MM.1S (cell line): ENCODE data around the gene RPS6KA2.
"Not testable (repeated sequence)": the region's sequence is repeated elsewhere in the genome, so short reads cannot be mapped to it uniquely, and the experiment has no call there.

Experiments used
- DNase-seq: peaks from one replicate; pipeline ENCODE4 v3.0.0-alpha.2; 2015
- H2AFZ ChIP-seq: fragments of 300-600 bp; sonication (generic); 2 replicates; pipeline ENCODE4 v1.6.0; 2016; ENCODE audit warnings: antibody characterized with exemption, low read length
- H3F3A ChIP-seq: fragments of 300-600 bp; sonication (generic); 2 replicates; pipeline ENCODE4 v1.6.1; 2016; ENCODE audit warnings: mild to moderate bottlenecking, antibody characterized with exemption, low read length, moderate library complexity, mixed read lengths; ENCODE audit not compliant: insufficient read depth
- H3K27ac ChIP-seq: fragments of 300-600 bp; sonication (generic); 2 replicates; pipeline ENCODE4 v1.5.1; 2016; ENCODE audit warnings: mild to moderate bottlenecking, low read length
- H3K27me3 ChIP-seq: fragments of 300-600 bp; sonication (generic); replicated peaks from 2 replicates; pipeline ENCODE4 v1.6.0; 2016; ENCODE audit warnings: low read length; ENCODE audit not compliant: insufficient read depth
- H3K36me3 ChIP-seq: fragments of 300-600 bp; sonication (generic); replicated peaks from 2 replicates; pipeline ENCODE4 v1.6.1; 2016; ENCODE audit warnings: mild to moderate bottlenecking, low read length, mixed read lengths; ENCODE audit not compliant: insufficient read depth
- H3K4me1 ChIP-seq: fragments of 300-600 bp; sonication (generic); 2 replicates; pipeline ENCODE4 v1.6.1; 2016; ENCODE audit warnings: low read length, mixed read lengths
- H3K4me2 ChIP-seq: fragments of 300-600 bp; sonication (generic); 2 replicates; pipeline ENCODE4 v1.6.0; 2016; ENCODE audit warnings: low read depth, low read length
- H3K4me3 ChIP-seq: fragments of 300-600 bp; sonication (generic); 2 replicates; pipeline ENCODE4 v1.5.1; 2016; ENCODE audit warnings: low read length, mixed read lengths
- H3K79me2 ChIP-seq: fragments of 300-600 bp; sonication (generic); 2 replicates; pipeline ENCODE4 v1.6.1; 2016; ENCODE audit warnings: mixed run types, low read length, mixed read lengths
- H3K9ac ChIP-seq: fragments of 300-600 bp; sonication (generic); 2 replicates; pipeline ENCODE4 v1.6.1; 2016; ENCODE audit warnings: low read length, mixed read lengths
- H3K9me2 ChIP-seq: fragments of 300-600 bp; sonication (generic); replicated peaks from 2 replicates; pipeline ENCODE4 v1.6.1; 2016; ENCODE audit warnings: mild to moderate bottlenecking, low read length, mixed read lengths; ENCODE audit not compliant: insufficient read depth
- H3K9me3 ChIP-seq: fragments of 300-600 bp; sonication (generic); replicated peaks from 2 replicates; pipeline ENCODE4 v1.6.1; 2016; ENCODE audit warnings: mild to moderate bottlenecking, low read length, mixed read lengths; ENCODE audit not compliant: insufficient read depth
- H4K20me1 ChIP-seq: fragments of 300-600 bp; sonication (generic); 2 replicates; pipeline ENCODE4 v1.6.1; 2016; ENCODE audit warnings: mild to moderate bottlenecking, low read length, moderate library complexity, mixed read lengths; ENCODE audit not compliant: insufficient read depth
- EZH2 ChIP-seq: fragments of 300-600 bp; sonication (generic); optimal IDR thresholded peaks from 2 replicates; pipeline ENCODE3; 2017; ENCODE audit warnings: low read depth, mild to moderate bottlenecking, antibody characterized with exemption, low read length, mixed read lengths
- EZH2phosphoT487 ChIP-seq: fragments of 300-600 bp; sonication (generic); IDR thresholded peaks from 2 replicates; pipeline ENCODE4 v1.6.1; 2018; ENCODE audit warnings: antibody characterized with exemption, low read length
- TF ChIP-seq, protein P1 (sequence below): fragments of 300-600 bp; sonication (generic); IDR thresholded peaks from 2 replicates; pipeline ENCODE4 v1.5.1; 2016; ENCODE audit warnings: antibody characterized with exemption, low read length, mixed read lengths

RPS6KA2 gene

DNA sequence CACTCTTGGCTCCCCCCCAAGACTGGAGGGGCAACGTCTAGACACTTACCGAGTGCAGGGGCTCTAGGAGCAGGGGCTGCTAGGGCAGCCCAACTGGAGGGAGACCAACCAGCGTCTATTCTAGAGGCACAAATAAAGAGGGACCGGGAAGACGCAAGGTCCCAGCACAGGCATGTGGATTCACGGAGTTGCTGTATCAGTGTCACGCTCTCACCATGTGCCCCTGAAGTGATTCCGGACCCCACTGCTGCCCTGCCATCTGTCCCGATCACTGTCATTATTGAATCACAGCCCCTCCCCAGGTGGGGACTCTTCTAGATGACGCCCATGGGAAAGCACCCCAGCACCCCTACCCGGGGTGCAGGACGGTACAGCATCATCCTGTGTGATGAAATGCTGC lies 94.7 kb downstream of the RPS6KA2 start:
- Histone ChIP-seq H3F3A (no peaks in the 10 kb centered on the region), H3K9ac (no peak overlapping the region), H3K9me2 (no peaks in the 10 kb centered on the region), H2AFZ (no peak overlapping the region), H3K4me3 (no peak overlapping the region), H3K79me2 (no peaks in the 10 kb centered on the region), H3K27ac (no peak overlapping the region), H3K4me2 (no peak overlapping the region), H3K4me1 (no peaks in the 10 kb centered on the region), H3K36me3 (no peaks in the 10 kb centered on the region), H3K27me3 (no peaks in the 10 kb centered on the region), H3K9me3 (no peaks in the 10 kb centered on the region), H4K20me1 (no peaks in the 10 kb centered on the region)
- TF ChIP-seq, protein P1, sequence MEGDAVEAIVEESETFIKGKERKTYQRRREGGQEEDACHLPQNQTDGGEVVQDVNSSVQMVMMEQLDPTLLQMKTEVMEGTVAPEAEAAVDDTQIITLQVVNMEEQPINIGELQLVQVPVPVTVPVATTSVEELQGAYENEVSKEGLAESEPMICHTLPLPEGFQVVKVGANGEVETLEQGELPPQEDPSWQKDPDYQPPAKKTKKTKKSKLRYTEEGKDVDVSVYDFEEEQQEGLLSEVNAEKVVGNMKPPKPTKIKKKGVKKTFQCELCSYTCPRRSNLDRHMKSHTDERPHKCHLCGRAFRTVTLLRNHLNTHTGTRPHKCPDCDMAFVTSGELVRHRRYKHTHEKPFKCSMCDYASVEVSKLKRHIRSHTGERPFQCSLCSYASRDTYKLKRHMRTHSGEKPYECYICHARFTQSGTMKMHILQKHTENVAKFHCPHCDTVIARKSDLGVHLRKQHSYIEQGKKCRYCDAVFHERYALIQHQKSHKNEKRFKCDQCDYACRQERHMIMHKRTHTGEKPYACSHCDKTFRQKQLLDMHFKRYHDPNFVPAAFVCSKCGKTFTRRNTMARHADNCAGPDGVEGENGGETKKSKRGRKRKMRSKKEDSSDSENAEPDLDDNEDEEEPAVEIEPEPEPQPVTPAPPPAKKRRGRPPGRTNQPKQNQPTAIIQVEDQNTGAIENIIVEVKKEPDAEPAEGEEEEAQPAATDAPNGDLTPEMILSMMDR = no peak
- no peak for TF ChIP-seq EZH2
- no peak for TF ChIP-seq EZH2phosphoT487
- DNase-seq = no peak

DNA sequence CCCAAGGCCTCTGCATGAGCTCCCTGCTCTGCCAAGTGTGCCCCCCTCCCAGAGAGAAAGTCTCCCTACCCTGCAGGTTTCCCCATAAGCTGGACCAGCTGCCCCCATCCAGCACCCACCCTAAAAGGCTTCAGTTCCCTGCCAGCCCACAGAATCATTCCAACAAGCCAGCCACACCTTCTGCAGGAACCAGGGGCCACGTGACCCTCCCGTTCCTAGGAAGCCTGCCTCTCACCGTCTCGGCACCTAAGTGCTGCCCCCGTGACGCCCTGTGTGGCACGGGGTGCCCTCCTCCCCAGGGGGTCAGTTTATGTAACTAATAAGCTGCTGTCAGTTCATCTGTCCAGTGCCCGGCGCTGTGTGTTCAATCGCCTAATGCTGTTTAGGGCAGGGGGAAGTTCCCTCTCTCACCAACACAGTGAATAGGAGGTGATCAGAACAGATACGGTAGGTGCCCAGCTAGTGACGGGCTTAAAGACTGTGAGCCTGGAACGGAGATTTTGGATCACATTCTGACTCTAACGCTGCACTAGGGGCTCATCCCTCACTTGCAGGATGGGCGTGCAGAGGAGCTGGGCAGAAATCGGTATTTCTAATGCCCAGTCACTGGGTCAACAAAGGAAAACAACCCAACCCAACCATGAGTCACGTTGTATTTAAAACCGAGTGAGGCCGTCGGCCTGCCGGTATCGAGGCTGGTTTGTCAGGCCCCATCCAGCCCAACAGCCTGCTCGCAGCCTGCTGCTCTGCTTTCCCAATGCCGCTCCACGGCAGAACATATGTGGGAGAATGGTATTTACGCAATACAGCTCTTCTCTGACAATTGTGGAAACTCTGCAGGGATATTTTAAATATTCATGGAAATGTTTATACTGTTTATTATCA lies 96.6 kb downstream of the RPS6KA2 start:
- TF ChIP-seq EZH2phosphoT487 = no peak
- TF ChIP-seq, protein P1 = no peak
- TF ChIP-seq EZH2 = no peak
- Histone ChIP-seq H3F3A (no peaks in the 10 kb centered on the region), H2AFZ (no peak overlapping the region), H3K79me2 (no peaks in the 10 kb centered on the region), H3K4me2 (no peak overlapping the region), H3K36me3 (no peaks in the 10 kb centered on the region), H3K27me3 (no peaks in the 10 kb centered on the region), H3K4me3 (no peak overlapping the region), H3K9ac (no peak overlapping the region), H3K27ac (no peak overlapping the region), H4K20me1 (no peaks in the 10 kb centered on the region), H3K9me3 (no peaks in the 10 kb centered on the region), H3K9me2 (no peaks in the 10 kb centered on the region), H3K4me1 (no peaks in the 10 kb centered on the region)
- no peak for DNase-seq

GRCh38 chr6:166529586-166529985 lies 97.5 kb downstream of the RPS6KA2 start:
- no peak for DNase-seq
- H3K9ac ChIP-seq = no peak overlapping the region
- no peaks in the 10 kb centered on the region for H3K79me2 ChIP-seq
- H3K9me3 ChIP-seq = no peaks in the 10 kb centered on the region
- no peak overlapping the region for H3K4me3 ChIP-seq
- no peaks in the 10 kb centered on the region for H3K36me3 ChIP-seq
- no peaks in the 10 kb centered on the region for H3K4me1 ChIP-seq
- no peaks in the 10 kb centered on the region for H3F3A ChIP-seq
- H4K20me1 ChIP-seq = no peaks in the 10 kb centered on the region
- no peaks in the 10 kb centered on the region for H3K9me2 ChIP-seq
- H3K27me3 ChIP-seq = no peaks in the 10 kb centered on the region
- no peak overlapping the region for H3K27ac ChIP-seq
- no peak overlapping the region for H3K4me2 ChIP-seq
- no peak overlapping the region for H2AFZ ChIP-seq
- TF ChIP-seq EZH2 = no peak
- TF ChIP-seq EZH2phosphoT487 = no peak
- TF ChIP-seq, protein P1 = no peak

DNA sequence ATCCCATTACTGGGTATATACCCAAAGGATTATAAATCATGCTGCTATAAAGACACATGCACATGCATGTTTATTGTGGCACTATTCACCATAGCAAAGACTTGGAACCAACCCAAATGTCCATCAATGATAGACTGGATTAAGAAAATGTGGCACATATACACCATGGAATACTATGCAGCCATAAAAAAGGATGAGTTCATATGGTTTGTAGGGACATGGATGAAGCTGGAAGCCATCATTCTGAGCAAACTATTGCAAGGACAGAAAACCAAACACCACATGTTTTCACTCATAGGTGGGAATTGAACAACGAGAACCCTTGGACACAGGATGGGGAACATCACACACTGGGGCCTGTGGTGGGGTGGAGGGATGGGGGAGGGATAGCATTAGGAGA lies 98.0 kb downstream of the RPS6KA2 start:
- H3K9me3 ChIP-seq, DNase-seq, H3K9ac ChIP-seq, H3K4me3 ChIP-seq, H3K9me2 ChIP-seq, H4K20me1 ChIP-seq, H3K36me3 ChIP-seq, H3F3A ChIP-seq, H3K27me3 ChIP-seq, H3K4me1 ChIP-seq, H3K79me2 ChIP-seq, H3K4me2 ChIP-seq, H2AFZ ChIP-seq, H3K27ac ChIP-seq: not testable (repeated sequence)
